Esophagus muscularis mucosa (tissue), 4 donors: ENCODE measurements around the gene TLE2. TPM values are rescaled to one million over a fixed set of nuclear protein-coding genes. Genes with fewer than 3 reads are reported as not detected.

Experiments
- DNase-seq: peaks from one replicate; pipeline ENCODE4 v3.0.0-alpha.2; 2017; ENCODE audit errors: extremely low spot score
- H3K27ac ChIP-seq, 4 donors: fragments of 200-600 bp; sonication (generic); replicated peaks in 1 of 4; 1 replicate in 3 of 4; 2 replicates in 1 of 4; pipeline ENCODE4 v1.5.1; 2016 to 2019; ENCODE audit warnings: mild to moderate bottlenecking in 1 of 4
- H3K27me3 ChIP-seq, 4 donors: fragments of 200-600 bp; sonication (generic); one replicate each; pipeline versions ENCODE4 v1.5.1 to v1.6.0; 2016 to 2019
- H3K36me3 ChIP-seq, 4 donors: fragments of 200-600 bp; sonication (generic); one replicate each; pipeline ENCODE4 v1.5.1; 2016 to 2019
- H3K4me1 ChIP-seq, 4 donors: fragments of 200-600 bp; sonication (generic); one replicate each; pipeline ENCODE4 v1.5.1; 2016 to 2019
- H3K4me3 ChIP-seq, 4 donors: fragments of 200-600 bp; sonication (generic); 1 replicate in 2 of 4; 2 replicates in 2 of 4; pipeline ENCODE4 v1.5.1; 2016 to 2019; ENCODE audit warnings: mild to moderate bottlenecking in 4 of 4, moderate library complexity in 1 of 4
- H3K9me3 ChIP-seq, 4 donors: fragments of 200-600 bp; sonication (generic); 1 replicate in 3 of 4; 2 replicates in 1 of 4; pipeline ENCODE4 v1.5.1; 2016 to 2019
- CTCF ChIP-seq, 3 experiments: fragments of 200-600 bp in 2 of 3; fragments of 450-650 bp in 1 of 3; sonication (generic) in 2 of 3; IDR thresholded peaks; one replicate each; pipeline ENCODE4 v1.5.1; 2017 to 2019; ENCODE audit warnings: antibody characterized with exemption in 3 of 3, mild to moderate bottlenecking in 2 of 3, moderate library complexity in 1 of 3
- EP300 ChIP-seq: sonication (generic); formaldehyde crosslinking; IDR thresholded peaks from one replicate; pipeline ENCODE4 v1.6.1; 2017; ENCODE audit warnings: antibody characterized with exemption
- POLR2A ChIP-seq: fragments of 450-650 bp; IDR thresholded peaks from one replicate; pipeline ENCODE4 v1.6.1; 2017; ENCODE audit warnings: antibody characterized with exemption, moderate library complexity, mild to moderate bottlenecking, low read depth
- POLR2AphosphoS5 ChIP-seq, 2 donors: sonication (generic); formaldehyde crosslinking; IDR thresholded peaks; one replicate each; pipeline ENCODE4 v1.6.1; 2017; ENCODE audit warnings: antibody characterized with exemption in 2 of 2
- WGBS: methylation state at CpG from one replicate; pipeline ENCODE4 v1.1.5; 2018; 5-methylcytosine and 5-hydroxymethylcytosine counted together
- intact Hi-C: fragments of 100-400 bp; cut with DNase I; formaldehyde crosslinking; loops from one replicate; pipeline ENCODE4 v1.15.1; 2023
- total RNA-seq, 4 donors: library from RNA; depleted of rRNA; stranded (reverse); fragments of >200 nt; gene quantifications; one replicate each; pipeline versions ENCODE4 v1.1.0 to v1.2.1, GENCODE V29; 2016

Gene TLE2
- total RNA-seq, 4 donors from 2014 or later = 34.0 to 51.2 (median 44.1) TPM

GRCh38 chr19:3042621-3043267 lies 13.7 kb upstream of the TLE2 start:
- intact Hi-C loops = no loop called here
- Histone ChIP-seq H3K9me3 (no peaks in the 10 kb centered on the region), H3K27ac (peak overlapping the region in 1 of 4 donors; percentile 22), H3K4me1 (peaks cover 4 to 33% (median 29%) of the 10 kb centered on the region in 4 donors), H3K27me3 (peaks cover 0 to 3% (median 0%) of the 10 kb centered on the region in 4 donors), H3K4me3 (peak overlapping the region; percentile 20 to 23 (median 22)), H3K36me3 (no peaks in the 10 kb centered on the region)
- DNase-seq = no peak
- 45% methylated on average over 15 of the region's 15 CpGs for whole genome bisulfite sequencing
- TF ChIP-seq EP300 (no peak), POLR2A (no peak), POLR2AphosphoS5 (IDR thresholded peaks at IDR 0.05) (no peak), CTCF (IDR thresholded peaks at IDR 0.05) (no peak)

DNA sequence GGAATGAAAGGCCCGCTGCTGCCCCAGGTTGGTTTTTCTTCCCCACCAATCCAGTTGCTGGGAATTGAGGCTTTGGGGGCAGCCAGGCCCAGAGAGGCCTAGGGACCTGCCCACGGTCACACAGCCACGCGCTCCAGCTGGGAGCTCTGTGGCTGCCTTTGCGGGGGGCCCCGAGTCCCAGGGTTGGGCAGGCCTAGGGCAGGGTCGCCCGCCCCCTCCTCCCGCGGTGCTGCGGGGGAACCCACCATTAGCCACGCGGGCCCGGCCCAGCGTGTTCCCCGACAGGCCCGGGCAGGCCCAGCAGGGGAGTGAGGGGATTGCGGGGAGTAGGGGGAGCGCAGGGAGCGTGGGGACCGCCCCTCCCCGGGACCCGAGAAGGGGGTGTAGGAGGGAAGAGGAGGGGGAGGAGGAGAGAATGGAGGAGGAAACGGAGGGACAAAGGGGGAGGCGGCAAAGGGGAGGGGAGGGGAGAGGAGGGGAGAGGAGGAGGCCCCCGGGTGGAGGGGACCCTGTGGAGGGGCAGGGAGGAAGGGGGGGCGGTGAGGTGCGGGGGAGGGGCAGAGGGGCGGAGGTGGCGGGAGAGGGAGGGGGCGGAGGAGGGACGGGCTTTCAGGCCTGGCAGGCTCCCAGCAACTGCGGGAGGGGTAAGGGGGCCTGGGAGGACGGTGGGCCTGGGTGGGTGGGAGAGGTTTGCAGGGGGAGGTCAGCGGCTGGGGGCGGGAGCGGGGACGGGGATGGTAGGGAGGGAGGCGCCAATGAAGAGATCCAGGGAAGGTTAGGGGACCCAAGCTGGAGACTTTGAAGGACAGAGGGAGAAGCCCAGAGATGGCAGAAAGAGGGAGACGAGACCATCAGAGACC lies 12.9 kb upstream of the TLE2 start:
- DNase-seq = no peak
- Histone ChIP-seq H3K9me3 (no peaks in the 10 kb centered on the region), H3K4me3 (peak overlapping the region; percentile 20 to 23 (median 22)), H3K27ac (peak overlapping the region in 3 of 4 donors; percentile 6 to 22 (median 20)), H3K27me3 (peaks cover 0 to 3% (median 0%) of the 10 kb centered on the region in 4 donors), H3K36me3 (no peaks in the 10 kb centered on the region), H3K4me1 (peaks cover 3 to 31% (median 22%) of the 10 kb centered on the region in 4 donors)
- TF ChIP-seq CTCF (IDR thresholded peaks at IDR 0.05) (no peak), EP300 (no peak), POLR2AphosphoS5 (IDR thresholded peaks at IDR 0.05) (no peak), POLR2A (no peak)
- 16% methylated on average over 15 of the region's 40 CpGs for WGBS
- intact Hi-C loops = no loop called here

DNA sequence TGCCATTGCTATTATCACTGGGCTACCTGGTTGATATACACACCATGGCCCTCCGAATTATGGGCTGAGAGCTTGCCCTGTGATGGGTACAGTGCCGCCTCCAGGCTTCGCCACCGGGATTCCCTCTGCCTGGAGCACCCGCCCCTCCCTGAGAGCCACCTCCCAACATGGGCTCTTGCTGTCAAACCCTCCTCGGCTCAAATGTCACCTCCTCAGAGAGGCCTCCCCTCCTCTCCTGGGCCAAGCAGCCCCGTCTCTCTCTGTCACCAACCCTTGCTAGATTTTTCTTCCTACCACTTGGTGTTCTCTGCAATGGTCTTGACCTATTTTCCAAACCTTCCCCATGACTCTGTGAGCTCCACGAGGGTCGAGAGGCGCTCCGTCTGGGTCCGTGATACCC lies 12.2 kb upstream of the TLE2 start:
- WGBS = 84% methylated on average over 12 of the region's 12 CpGs
- H3K27ac ChIP-seq = peak overlapping the region in 1 of 4 donors; percentile 6
- no peak overlapping the region for H3K4me3 ChIP-seq
- no peaks in the 10 kb centered on the region for H3K36me3 ChIP-seq
- no peaks in the 10 kb centered on the region for H3K9me3 ChIP-seq
- TF ChIP-seq EP300 = no peak
- no peak for TF ChIP-seq CTCF (IDR thresholded peaks at IDR 0.05)
- TF ChIP-seq POLR2AphosphoS5 (IDR thresholded peaks at IDR 0.05) = no peak
- TF ChIP-seq POLR2A = no peak
- H3K27me3 ChIP-seq = peaks cover 0 to 3% (median 0%) of the 10 kb centered on the region in 4 donors
- DNase-seq = no peak
- peaks cover 7 to 32% (median 23%) of the 10 kb centered on the region in 4 donors for H3K4me1 ChIP-seq
- intact Hi-C loops = no loop called here

DNA sequence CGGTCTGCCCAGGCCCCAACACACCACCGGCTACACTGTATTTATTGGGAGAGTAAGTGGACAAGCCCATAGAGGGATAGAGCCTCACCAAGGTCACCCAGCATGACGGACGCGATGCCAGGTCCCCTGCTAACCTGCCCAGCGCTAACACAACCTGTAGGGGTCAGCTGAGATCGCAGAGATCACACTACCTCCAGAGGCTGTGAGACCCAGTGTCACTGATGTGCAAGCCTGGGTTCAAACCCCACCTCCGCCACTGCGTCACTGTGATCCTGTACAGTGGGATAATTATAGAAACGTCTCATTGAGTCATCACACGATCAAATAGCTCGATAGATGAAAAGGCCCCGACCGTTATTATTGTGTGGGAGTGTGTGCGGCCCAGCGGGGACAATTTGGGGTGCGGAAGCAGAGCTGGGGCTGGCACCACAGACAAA lies 10.6 kb upstream of the TLE2 start:
- TF ChIP-seq CTCF (IDR thresholded peaks at IDR 0.05) = no peak
- TF ChIP-seq EP300 = no peak
- TF ChIP-seq POLR2A = no peak
- TF ChIP-seq POLR2AphosphoS5 (IDR thresholded peaks at IDR 0.05) = no peak
- H3K27me3 ChIP-seq = peaks cover 0 to 3% (median 0%) of the 10 kb centered on the region in 4 donors
- H3K4me1 ChIP-seq = peaks cover 14 to 39% (median 30%) of the 10 kb centered on the region in 4 donors
- H3K27ac ChIP-seq = no peak overlapping the region
- no peaks in the 10 kb centered on the region for H3K36me3 ChIP-seq
- no peak for DNase-seq
- intact Hi-C loops = no loop called here
- WGBS = 75% methylated on average over 17 of the region's 17 CpGs
- no peaks in the 10 kb centered on the region for H3K9me3 ChIP-seq
- no peak overlapping the region for H3K4me3 ChIP-seq
